IPS-NIHi7 (cell line): ENCODE data around the gene NCKAP1.
A peak's percentile ranks its signal among the peaks of the same experiment; 100 is the strongest.
"Not testable (repeated sequence)": the region's sequence is repeated elsewhere in the genome, so short reads cannot be mapped to it uniquely, and the experiment has no call there.

Experiments
- DNase-seq: peaks from one replicate; pipeline ENCODE4 v3.0.0; 2012; ENCODE audit warnings: mixed read lengths; ENCODE audit errors: extremely low spot score

Gene NCKAP1

DNA sequence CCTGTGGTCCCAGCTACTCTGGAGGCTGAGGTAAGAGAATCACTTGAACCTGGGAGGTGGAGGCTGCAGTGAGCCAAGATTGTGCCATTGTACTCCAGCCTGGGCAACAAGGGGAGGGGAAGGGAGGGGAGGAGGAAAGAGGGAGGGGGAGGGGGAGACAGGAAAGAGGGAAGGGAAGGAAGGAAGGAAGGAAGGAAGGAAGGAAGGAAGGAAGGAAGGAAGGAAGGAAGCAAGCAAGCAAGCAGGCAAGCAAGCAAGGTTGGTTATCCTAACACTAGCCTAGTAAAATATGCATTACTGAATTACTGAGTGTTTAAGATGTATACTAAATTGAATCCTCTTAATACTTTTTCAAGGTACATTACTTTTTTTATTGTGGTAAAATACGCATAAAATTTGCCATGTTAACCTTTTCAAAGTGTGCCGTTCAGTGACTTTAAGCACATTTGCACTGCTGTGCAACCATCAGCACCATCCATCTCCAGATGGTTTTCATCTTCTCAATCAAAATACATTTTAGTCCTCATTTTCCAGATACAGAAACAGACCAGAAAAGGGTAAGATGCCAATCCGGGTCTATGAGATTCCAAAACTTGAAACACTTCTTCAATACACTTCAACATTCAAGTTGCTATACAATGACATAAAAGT is 28.9 kb downstream of the NCKAP1 start:
- no peak for DNase-seq

GRCh38 chr2:183001948-183002347 is 36.3 kb downstream of the NCKAP1 start:
- no peak for DNase-seq

DNA sequence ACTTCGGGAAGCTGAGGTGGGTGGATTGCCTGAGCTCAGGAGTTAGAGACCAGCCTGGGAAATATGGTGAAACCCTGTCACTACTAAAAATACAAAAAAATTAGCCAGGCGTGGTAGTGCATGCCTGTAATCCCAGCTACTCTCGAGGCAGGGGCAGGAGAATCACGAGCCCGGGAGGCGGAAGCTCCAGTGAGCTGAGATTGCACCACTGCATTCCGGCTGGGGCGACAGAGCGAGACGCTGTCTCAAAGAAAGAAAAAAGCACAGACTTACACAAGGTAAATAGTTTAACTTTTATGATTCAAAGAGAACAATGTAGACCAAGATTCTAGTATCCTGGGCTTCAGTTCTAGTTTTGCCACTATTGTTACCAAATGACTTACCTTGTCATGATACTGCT is 37.4 kb downstream of the NCKAP1 start:
- DNase-seq, result no peak

GRCh38 chr2:182999348-183000028 is 38.8 kb downstream of the NCKAP1 start:
- DNase-seq, result no peak

- no peak for DNase-seq
These were observed 43.9 kb downstream of the NCKAP1 start for GRCh38 chr2:182994228-182994912.

- DNase-seq, result no peak
These were observed 55.3 kb downstream of the NCKAP1 start for GRCh38 chr2:182982941-182983340.

- DNase-seq, result not testable (repeated sequence)
These were observed 56.8 kb downstream of the NCKAP1 start for GRCh38 chr2:182981475-182981874.

GRCh38 chr2:182980652-182981051 is 57.6 kb downstream of the NCKAP1 start:
- no peak for DNase-seq

- DNase-seq, result peak; percentile 9
These were observed 58.1 kb downstream of the NCKAP1 start for GRCh38 chr2:182980115-182980514.

- no peak for DNase-seq
These were observed 60.8 kb downstream of the NCKAP1 start for GRCh38 chr2:182977463-182977862.

GRCh38 chr2:182973441-182974352 is 64.6 kb downstream of the NCKAP1 start:
- DNase-seq, result no peak

GRCh38 chr2:182972548-182972942 is 65.7 kb downstream of the NCKAP1 start:
- DNase-seq, result no peak

DNA sequence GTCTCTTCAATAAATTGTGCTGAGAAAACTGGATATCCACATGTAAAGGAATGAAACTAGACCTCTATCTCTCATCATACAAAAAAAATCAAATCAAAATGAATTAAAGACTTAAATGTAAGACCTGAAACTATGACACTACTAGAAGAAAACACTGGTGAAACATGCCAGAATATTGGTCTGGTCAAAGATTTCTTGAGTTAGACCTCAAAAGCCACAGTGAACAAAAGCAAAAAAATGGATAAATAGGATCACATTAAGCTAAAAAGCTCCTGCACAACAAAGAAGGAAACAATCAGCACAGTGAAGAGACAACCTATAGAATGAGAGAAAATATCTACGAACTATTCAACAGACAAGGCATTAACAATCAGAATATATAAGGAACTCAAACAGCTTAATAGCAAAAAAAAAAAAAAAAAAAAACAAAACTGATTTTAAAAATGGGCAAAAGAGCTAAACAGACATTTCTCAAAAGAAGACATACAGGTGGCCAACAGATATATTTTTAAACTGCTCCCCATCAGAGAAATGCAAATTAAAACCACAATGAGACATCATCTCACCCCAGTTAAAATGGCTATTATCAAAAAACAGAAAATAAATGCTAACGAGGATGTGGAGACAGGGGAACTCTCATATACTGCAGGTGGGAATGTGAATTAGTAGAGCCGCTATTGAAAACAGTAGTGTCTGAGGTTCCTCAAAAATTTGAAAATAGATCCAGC is 66.3 kb downstream of the NCKAP1 start:
- no peak for DNase-seq

DNA sequence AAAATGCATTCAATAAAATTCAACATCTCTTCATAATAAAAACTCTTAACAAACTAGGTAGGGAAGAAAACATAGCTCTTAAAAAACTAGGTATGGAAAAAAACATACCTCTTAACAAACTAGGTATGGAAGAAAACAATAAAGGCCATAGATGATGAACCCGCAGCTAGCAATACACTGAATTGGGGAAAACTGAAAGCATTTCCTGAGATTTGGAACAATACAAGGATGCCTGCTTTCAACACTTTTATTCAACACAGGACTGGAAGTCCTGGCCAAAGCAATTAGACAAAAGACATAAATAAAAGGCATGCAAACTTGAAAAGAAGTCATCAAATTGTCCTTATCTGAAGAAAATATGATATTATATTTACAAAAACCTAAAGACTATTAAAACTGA is 67.8 kb downstream of the NCKAP1 start:
- DNase-seq, result no peak

GRCh38 chr2:182968493-182968892 is 69.8 kb downstream of the NCKAP1 start:
- no peak for DNase-seq

- DNase-seq, result not testable (repeated sequence)
These were observed 71.9 kb downstream of the NCKAP1 start for GRCh38 chr2:182966356-182966755.

GRCh38 chr2:182962641-182963040 is 75.6 kb downstream of the NCKAP1 start:
- DNase-seq, result no peak

GRCh38 chr2:182960869-182961268 is 77.4 kb downstream of the NCKAP1 start:
- not testable (repeated sequence) for DNase-seq

DNA sequence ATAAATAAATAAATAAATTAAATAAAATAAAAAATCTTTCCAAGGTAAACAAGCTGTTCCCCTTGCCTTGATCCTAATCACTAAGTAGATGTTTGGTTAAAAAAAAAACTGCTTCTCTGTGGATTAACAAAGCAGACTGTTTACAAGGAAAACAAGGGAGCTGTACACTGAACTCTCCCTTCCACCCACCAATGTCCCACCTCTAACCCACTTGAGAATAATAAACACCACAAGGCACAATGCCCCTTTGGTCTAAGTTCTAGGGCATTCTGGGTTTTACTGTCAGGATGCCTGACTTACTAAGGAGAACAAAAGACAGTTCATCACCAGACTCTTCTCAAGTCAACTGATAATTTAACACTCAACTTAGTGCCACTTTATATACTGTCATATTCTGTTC is 83.5 kb downstream of the NCKAP1 start:
- DNase-seq, result no peak

GRCh38 chr2:182952741-182953450 is 85.4 kb downstream of the NCKAP1 start:
- no peak for DNase-seq
